ENCODE measurements around the gene MAML3. TPM values are rescaled to one million over a fixed set of nuclear protein-coding genes. Genes with fewer than 3 reads are reported as not detected.

The MAML3 gene
- total and polyA plus RNA-seq, 10 donors: 0.63 to 18.4 (median 12.7) TPM

GRCh38 chr4:139777757-139778156 lies 376.2 kb downstream of the MAML3 start:
- peaks cover 0 to 10% (median 0%) of the 10 kb centered on the region in 6 donors for H3K4me1 ChIP-seq
- 87 to 92% (median 89%) methylated on average over 3 of the region's 3 CpGs for WGBS, 5 donors
- intact Hi-C loops (cut with DNase I; ENCODE audit: low total_unique reads): no loop called here

GRCh38 chr4:139776235-139776634 lies 377.7 kb downstream of the MAML3 start:
- 59 to 65% (median 60%) methylated on average over 4 of the region's 4 CpGs for WGBS, 5 donors
- Histone ChIP-seq H3K27me3 (replicated peaks in 1 of 7) (no peaks in the 10 kb centered on the region), H3K9me3 (no peaks in the 10 kb centered on the region), H3K4me3 (no peak overlapping the region), H3K27ac (no peak overlapping the region), H3K36me3 (no peaks in the 10 kb centered on the region), H3K4me1 (peaks cover 0 to 10% (median 0%) of the 10 kb centered on the region in 6 donors)
- no peak for DNase-seq
- intact Hi-C loops (cut with DNase I; ENCODE audit: low total_unique reads): no loop called here
- TF ChIP-seq CTCF (IDR thresholded peaks at IDR 0.05 in 8 of 11, conservative IDR thresholded peaks at IDR 0.05 in 3 of 11): no peak
- TF ChIP-seq POLR2A (IDR thresholded peaks at IDR 0.05): no peak
- no peak for TF ChIP-seq POLR2AphosphoS5 (IDR thresholded peaks at IDR 0.05)

More at GRCh38 chr4:139777757-139778156, 376.2 kb downstream of the MAML3 start:
- Histone ChIP-seq H3K27ac (no peak overlapping the region), H3K27me3 (replicated peaks in 1 of 7) (no peaks in the 10 kb centered on the region), H3K36me3 (no peaks in the 10 kb centered on the region), H3K9me3 (no peaks in the 10 kb centered on the region), H3K4me3 (no peak overlapping the region)
- DNase-seq: no peak
- TF ChIP-seq POLR2AphosphoS5 (IDR thresholded peaks at IDR 0.05) (no peak), POLR2A (IDR thresholded peaks at IDR 0.05) (no peak), CTCF (IDR thresholded peaks at IDR 0.05 in 8 of 11, conservative IDR thresholded peaks at IDR 0.05 in 3 of 11) (no peak)

- WGBS, 5 donors: 78 to 89% (median 87%) methylated on average over 6 of the region's 6 CpGs
- H3K36me3 ChIP-seq: no peaks in the 10 kb centered on the region
- H3K4me3 ChIP-seq: no peak overlapping the region
- H3K27ac ChIP-seq: no peak overlapping the region
- no peaks in the 10 kb centered on the region for H3K27me3 ChIP-seq (replicated peaks in 1 of 7)
- intact Hi-C loops (cut with DNase I; ENCODE audit: low total_unique reads): no loop called here
- peaks cover 0 to 10% (median 7%) of the 10 kb centered on the region in 6 donors for H3K4me1 ChIP-seq
- no peak for DNase-seq
- no peaks in the 10 kb centered on the region for H3K9me3 ChIP-seq
- TF ChIP-seq CTCF (IDR thresholded peaks at IDR 0.05 in 8 of 11, conservative IDR thresholded peaks at IDR 0.05 in 3 of 11) (no peak), POLR2AphosphoS5 (IDR thresholded peaks at IDR 0.05) (no peak), POLR2A (IDR thresholded peaks at IDR 0.05) (no peak)
Measured at GRCh38 chr4:139774759-139775487, 379.1 kb downstream of the MAML3 start.

- 80 to 89% (median 87%) methylated on average over 6 of the region's 6 CpGs for WGBS, 5 donors
- TF ChIP-seq CTCF (IDR thresholded peaks at IDR 0.05 in 8 of 11, conservative IDR thresholded peaks at IDR 0.05 in 3 of 11) (no peak), POLR2A (IDR thresholded peaks at IDR 0.05) (no peak), POLR2AphosphoS5 (IDR thresholded peaks at IDR 0.05) (no peak)
- H3K9me3 ChIP-seq: no peaks in the 10 kb centered on the region
- no peak for DNase-seq
- H3K27ac ChIP-seq: no peak overlapping the region
- no peak overlapping the region for H3K4me3 ChIP-seq
- no peaks in the 10 kb centered on the region for H3K27me3 ChIP-seq (replicated peaks in 1 of 7)
- peaks cover 0 to 10% (median 7%) of the 10 kb centered on the region in 6 donors for H3K4me1 ChIP-seq
- intact Hi-C loops (cut with DNase I; ENCODE audit: low total_unique reads): no loop called here
- no peaks in the 10 kb centered on the region for H3K36me3 ChIP-seq
Measured at GRCh38 chr4:139773560-139774318, 380.2 kb downstream of the MAML3 start.

All from spleen (tissue), 11 donors.